GM18502 (cell line): Measurements from ENCODE around the gene ITK.
"Not testable (repeated sequence)": the region's sequence is repeated elsewhere in the genome, so short reads cannot be mapped to it uniquely, and the experiment has no call there.

Source experiments
- ATAC-seq: cut with Tn5 transposase; IDR thresholded peaks from one replicate; pipeline ENCODE4 v1.9.1; 2021; ENCODE audit warnings: mild to moderate bottlenecking; ENCODE audit not compliant: unreplicated experiment, poor library complexity

ITK gene

DNA sequence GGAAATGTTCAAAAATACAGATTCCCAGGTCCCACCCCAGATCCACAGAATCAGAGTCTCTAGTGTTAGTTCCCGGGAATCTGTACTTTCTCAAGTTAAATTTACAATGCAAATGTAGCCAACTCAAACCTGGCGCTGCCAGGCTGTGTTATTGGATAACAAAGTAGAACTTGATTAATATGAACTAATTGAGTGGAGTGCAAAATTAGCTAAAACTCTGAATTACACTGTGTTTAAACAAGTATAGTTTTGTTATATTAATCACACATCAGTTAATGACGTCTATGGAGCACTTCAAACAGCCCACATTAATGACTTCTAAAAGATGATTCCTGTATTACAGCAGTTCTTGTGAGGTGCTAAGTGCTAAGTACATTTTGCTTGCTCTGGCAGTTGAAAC is 52.9 kb downstream of the ITK start:
- no peak for ATAC-seq

DNA sequence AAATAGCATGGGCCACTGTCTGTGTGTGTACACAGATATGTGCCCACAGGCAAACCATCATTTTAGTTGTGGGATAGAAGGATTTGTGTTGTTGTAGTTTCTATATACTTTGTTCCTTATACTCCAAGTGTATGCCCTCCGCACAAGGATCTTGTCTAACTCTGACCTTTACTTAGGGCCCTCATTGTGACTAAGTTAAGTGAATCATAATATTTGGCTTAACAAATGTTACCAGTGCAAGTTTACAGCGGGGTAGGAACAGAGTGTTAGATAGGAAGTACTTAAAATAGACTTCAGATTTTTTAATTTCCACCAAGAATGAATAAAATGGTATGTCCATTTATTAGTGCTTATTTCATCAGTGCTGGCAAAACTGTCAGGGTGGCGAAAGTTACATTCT is 55.8 kb downstream of the ITK start:
- ATAC-seq = no peak

DNA sequence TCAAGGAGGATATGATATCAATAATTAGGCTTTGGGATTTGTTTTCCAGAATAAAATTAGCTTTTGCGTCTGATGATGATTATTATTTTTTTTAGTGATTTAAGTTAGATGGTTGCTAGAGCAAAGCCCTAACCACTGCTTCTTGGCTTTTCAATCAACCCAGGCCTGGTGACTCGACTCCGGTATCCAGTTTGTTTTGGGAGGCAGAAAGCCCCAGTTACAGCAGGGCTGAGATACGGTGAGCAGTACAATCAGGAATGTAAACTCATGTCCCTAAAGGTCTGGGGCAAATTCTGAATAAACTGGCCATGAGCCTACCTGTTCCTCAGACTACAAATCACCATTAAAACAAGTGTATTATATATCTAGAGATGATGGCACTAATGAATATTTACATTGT is 60.8 kb downstream of the ITK start:
- ATAC-seq = no peak

DNA sequence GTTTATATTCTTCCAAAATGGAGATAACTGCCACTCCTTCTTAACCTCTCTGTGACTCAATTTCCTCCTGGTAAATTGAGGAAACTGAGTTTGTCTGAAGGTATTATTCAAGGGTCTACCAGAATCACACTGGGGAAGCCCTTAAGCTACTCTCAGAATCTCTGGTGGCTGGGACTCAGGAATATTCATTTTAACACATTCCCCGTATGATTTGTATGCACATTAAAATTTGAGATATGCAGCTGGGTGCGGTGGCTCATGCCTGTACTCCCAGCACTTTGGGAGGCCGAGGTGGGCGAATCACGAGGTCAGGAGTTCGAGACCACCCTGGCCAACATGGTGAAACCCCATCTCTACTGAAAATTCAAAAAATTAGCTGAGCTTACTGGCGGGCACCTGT is 64.1 kb downstream of the ITK start:
- ATAC-seq = not testable (repeated sequence)

DNA sequence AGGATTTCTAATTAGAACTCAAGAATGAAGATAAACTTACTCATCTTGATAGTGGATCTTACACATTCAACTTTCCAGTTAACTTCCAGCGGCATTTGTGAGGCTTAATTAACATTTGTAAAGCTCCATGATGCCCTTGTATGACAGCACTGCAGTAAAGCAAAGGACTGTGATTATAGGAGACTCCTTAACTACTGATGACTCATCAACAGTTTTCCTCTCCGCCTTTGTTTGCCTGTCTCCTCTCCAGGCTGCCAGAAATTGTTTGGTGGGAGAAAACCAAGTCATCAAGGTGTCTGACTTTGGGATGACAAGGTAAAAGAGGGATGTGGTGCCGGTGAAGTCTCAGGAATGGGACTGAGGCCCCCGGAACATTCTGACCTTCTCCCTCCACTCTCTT is 64.8 kb downstream of the ITK start:
- no peak for ATAC-seq

GRCh38 chr5:157245886-157246285 is 65.2 kb downstream of the ITK start:
- no peak for ATAC-seq

- ATAC-seq = no peak
Measured at GRCh38 chr5:157247267-157247666, 66.6 kb downstream of the ITK start.

DNA sequence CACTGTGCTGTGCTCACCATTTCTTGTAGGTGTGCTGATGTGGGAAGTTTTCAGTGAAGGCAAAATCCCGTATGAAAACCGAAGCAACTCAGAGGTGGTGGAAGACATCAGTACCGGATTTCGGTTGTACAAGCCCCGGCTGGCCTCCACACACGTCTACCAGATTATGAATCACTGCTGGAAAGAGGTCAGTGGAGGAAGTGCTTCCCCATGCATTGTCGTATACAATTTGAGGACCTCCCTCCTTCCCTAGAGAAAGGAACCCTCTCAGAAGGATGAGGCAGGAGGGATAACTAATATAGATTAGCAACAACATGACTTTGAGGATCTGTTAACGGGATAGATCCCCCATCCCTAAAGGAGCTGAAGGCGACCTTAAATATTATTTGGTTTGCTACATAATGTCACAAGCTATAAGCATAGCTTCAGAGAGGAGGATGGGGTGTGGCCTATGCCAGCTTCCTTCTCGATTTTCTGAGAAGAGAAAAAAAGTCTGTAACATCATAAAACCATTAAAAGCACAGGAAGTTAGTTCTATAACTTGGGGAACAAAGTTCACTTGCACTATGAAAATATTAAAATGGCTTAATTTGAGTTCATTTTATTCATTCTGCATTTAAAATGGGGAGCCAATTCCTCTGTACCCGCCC is 68.3 kb downstream of the ITK start:
- ATAC-seq = no peak

DNA sequence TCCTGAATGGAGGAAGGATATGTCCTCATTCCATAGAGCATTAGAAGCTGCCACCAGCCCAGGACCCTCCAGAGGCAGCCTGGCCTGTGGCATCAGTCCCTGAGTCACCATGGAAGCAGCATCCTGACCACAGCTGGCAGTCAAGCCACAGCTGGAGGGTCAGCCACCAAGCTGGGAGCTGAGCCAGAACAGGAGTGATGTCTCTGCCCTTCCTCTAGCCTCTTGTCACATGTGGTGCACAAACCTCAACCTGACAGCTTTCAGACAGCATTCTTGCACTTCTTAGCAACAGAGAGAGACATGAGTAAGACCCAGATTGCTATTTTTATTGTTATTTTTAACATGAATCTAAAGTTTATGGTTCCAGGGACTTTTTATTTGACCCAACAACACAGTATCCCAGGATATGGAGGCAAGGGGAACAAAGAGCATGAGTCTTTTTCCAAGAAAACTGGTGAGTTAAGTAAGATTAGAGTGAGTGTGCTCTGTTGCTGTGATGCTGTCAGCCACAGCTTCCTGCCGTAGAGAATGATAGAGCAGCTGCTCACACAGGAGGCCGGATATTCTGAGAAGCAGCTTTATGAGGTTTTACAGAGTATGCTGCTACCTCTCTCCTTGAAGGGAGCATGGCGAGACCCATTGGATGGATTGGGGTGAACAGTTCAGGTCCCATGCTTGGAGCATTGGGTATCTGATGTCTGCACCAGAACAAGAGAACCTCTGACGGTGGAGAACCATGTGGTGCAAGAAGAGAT is 72.2 kb downstream of the ITK start:
- peak; percentile 93 for ATAC-seq

- ATAC-seq = peak; percentile 59
Measured at GRCh38 chr5:157253547-157253946, 72.9 kb downstream of the ITK start.

DNA sequence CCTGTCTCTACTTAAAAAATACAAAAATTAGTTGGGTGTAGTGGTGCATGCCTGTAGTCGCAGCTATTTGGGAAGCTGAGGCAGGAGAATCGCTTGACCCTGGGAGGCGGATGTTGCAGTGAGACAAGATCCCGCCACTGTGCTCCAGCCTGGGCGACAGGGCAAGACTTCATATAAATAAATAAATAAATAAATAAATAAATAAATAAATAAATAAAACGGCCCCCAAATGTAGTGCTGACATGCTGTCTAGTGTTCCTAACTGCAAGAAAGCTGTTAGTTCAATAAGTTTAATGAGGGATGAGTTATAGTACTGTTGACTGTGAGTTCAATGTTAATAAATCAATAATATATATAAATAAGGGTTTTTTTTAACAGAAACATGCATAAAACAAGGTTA is 77.8 kb downstream of the ITK start:
- no peak for ATAC-seq

DNA sequence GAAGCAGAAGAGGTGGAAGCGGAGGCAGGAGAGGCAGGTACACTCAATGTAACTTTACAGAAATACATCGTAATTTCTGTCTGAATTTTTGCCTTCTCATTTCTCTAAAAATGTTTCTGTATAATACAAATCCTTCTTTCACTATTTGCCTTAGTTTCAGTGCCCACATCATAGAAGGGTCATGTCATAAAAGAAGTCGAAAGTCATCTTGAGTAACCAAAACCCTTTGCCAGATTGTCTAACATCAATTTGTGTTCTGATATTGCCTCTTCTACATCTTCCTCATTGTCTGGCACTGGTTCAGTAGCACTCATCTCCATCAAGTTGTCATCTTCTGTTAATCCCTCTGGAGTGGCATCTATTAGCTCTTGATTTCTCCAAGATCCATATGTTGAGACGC is 79.1 kb downstream of the ITK start:
- no peak for ATAC-seq

DNA sequence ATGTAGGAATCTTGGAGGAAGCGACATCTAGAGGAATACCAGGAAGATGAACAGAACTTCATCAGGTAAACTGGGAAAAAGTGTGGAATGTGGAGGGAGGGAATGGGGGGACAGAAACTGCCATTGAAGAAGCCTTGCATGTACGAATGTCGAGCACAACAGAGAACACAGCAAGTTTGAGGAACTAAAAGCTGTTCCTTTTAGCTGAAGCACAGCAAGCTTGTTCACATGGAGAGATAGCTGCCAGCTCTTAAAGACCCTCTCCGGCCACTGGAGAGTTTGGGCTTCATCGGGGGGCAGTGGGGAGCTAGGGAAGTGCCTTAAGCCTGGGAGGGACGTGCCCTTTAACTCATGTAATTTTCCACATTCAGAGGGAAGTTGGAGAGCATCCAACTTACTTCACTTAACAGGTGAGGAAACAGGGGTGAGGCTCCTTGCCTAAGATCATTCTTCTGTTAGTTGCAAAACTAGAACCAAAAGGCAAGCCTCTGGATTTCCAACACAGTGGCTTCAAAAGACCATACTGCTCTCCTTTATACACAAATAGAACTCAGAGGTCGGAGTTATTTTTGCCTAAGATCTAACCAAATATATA is 83.0 kb downstream of the ITK start:
- ATAC-seq = no peak

DNA sequence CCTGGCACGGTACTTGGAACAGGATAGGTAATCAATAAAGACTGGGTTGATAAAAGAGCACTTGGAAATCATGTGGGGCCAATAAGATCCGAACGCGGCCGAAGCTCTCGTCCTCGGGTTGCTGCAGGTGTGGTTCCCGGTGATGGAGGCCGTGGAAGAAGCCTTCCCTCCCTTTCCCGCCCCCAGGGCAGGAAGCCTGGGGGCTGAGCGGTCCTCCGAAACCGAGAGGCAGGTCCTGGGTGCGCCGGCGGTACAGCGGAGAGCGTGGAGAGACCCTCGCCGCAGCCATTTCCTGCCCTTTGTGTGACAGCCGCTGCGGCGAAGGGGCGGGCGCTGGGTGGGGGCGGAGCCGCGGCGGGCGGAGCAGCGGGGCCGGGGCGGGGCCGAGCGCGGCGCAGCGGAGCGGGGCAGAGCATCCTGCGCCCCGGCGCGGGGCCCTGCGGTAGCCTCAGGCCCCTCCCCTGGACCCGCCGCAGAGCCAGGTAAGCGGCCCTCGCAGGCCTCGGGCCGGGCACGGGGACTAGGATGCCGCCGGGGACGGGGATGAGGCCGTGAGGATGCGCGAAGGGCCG is 85.2 kb downstream of the ITK start, which contains the start of gene CYFIP2:
Gene CYFIP2 (plus strand): TSS at position 410 of the 572 bp plus-strand sequence. CDS start 19,239 bp downstream, outside the sequence.
- peak; percentile 89 for ATAC-seq

GRCh38 chr5:157266286-157267007 is 85.8 kb downstream of the ITK start:
- peak; percentile 52 for ATAC-seq

DNA sequence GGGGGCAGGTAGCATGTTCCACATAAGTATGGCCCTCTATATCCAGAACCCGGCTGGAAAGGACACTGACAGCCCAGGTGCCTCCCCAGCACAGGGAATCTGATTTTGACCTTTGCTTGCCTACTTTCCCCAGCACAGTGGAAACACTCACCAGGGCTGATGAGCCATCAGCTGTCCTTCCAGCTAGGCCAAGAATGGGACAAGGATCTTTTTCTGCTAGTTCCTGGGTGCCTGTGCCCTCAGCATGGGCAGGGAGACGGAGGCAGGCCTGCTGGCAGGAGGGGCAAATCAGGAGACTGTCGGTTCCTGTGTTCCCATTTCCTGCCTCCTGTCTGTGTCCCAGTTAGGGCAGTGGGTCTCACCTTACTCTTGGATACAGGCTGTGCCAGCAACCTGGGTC is 86.4 kb downstream of the ITK start:
- no peak for ATAC-seq

- ATAC-seq = no peak
Measured at GRCh38 chr5:157267761-157268480, 87.3 kb downstream of the ITK start.

GRCh38 chr5:157269165-157269671 is 88.6 kb downstream of the ITK start:
- no peak for ATAC-seq

DNA sequence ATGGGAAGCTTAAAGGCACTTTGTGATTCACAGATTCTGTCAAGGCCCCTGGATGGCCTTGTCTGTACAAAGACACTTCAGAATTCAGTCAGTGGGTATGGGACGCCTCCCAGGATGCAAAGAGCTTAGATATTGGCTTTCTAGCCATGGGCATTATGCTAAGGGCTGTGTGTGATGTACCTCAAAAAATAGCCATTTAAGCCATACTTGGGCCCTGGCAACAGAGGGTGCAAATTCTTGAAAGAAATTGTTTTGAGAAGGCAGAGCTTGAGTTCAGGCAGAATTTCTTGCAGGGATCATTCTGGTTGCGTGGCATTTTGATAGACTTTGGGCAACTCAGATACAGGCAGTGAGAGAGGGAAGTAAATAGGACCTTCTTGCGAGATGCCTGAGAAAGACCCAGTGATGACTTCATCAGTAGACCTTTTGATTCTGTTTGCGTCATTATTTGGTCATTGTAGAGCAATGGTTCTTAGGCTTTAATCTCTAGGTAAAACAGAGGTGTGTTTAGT is 89.2 kb downstream of the ITK start:
- no peak for ATAC-seq

- ATAC-seq = no peak
Measured at GRCh38 chr5:157270771-157271170, 90.1 kb downstream of the ITK start.
